ENCODE data around the gene MED9. TPM values are rescaled to one million over a fixed set of nuclear protein-coding genes. Genes with fewer than 3 reads are reported as not detected.

The MED9 gene
- total and polyA plus RNA-seq, 2 of the 8 experiments (the other 6 are each of a cell fraction or from before 2014, with no cell fraction given) = 15.8 to 19.7 TPM

DNA sequence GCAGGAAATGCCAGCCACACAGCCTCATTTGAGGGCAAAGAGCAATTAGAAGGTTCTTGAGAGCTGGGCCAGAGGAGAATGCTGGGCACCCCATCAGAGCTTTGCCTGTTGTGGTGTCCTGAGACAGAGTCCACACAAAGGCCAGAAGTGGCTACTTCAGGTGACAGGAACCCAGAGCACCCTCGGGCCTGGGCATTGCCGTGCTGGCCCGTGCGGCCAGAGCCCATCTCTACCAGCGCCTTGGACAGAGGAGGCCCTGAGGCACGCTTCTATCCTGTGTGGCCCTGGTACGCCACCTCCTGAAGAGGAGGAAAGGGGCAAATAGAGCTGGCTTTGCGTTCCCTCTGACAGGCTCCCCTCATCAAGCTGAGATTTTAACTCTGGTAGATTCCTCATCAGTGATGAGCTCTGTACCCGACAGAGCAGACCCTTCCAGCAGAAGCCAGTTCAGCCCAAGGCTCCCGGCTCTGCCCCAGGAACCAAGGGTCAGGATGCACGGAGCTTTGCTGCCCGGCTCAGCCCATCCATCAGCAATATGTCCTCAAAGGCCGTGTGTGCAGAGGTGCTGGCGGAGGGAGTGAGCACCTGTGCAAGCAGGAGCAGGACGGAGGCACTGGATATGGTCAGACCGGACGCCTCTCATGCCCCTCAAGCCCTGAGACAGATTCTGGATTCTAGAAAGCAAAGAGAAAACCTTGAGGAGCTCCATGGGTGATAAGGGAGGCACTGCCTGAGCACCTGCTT is 22.8 kb downstream of the MED9 start:
- H3K4me2 ChIP-seq (ENCODE audit: insufficient read depth in 1 of 2, low read depth in 2 of 2, low read length in 2 of 2) = no peak overlapping the region
- no peaks in the 10 kb centered on the region for H3K79me1 ChIP-seq (ENCODE audit: low read depth, low read length)
- H3K23ac ChIP-seq (ENCODE audit: insufficient read length) = no peak overlapping the region
- no peak overlapping the region for H4K8ac ChIP-seq (ENCODE audit: extremely low read depth, insufficient read depth, low read length)
- no peak overlapping the region for H4K91ac ChIP-seq (replicated peaks; ENCODE audit: insufficient read length, low read length)
- DNase-seq (ENCODE audit: low read depth in 1 of 2, low spot score in 2 of 2) (no peak), FAIRE-seq (no peak)
- peaks cover 13 to 16% (median 16%) of the 10 kb centered on the region in 4 experiments; a peak in 6 of 7 replicates for H3K27me3 ChIP-seq (replicated peaks in 1 of 4; ENCODE audit: control insufficient read depth in 3 of 4, extremely low read depth in 1 of 4, insufficient read depth in 3 of 4, low read length in 3 of 4)
- H3K79me2 ChIP-seq (ENCODE audit: control insufficient read depth in 1 of 2, insufficient read depth in 2 of 2, low read length in 2 of 2) = no peaks in the 10 kb centered on the region
- H3K27ac ChIP-seq (ENCODE audit: low read depth, low read length) = no peak overlapping the region
- no peak overlapping the region for H3K9ac ChIP-seq (replicated peaks in 1 of 4; ENCODE audit: extremely low read depth in 1 of 4, low read depth in 3 of 4, low read length in 3 of 4)
- peaks cover 0 to 2% of the 10 kb centered on the region in 2 experiments for H4K20me1 ChIP-seq (replicated peaks in 1 of 2; ENCODE audit: control insufficient read depth in 1 of 2, insufficient read depth in 2 of 2, low read length in 2 of 2)
- TF ChIP-seq ASH2L (IDR thresholded peaks at IDR 0.05; ENCODE audit: low read length) (no peak), JUN (IDR thresholded peaks at IDR 0.05; ENCODE audit: low read depth, low read length) (no peak), KDM5A (IDR thresholded peaks at IDR 0.05; ENCODE audit: low read length) (no peak), POU5F1 (IDR thresholded peaks at IDR 0.05; ENCODE audit: low read depth, low read length) (no peak), SRF (IDR thresholded peaks at IDR 0.05; ENCODE audit: low read depth, low read length) (no peak)
- no peak overlapping the region for H2BK20ac ChIP-seq (ENCODE audit: low read length)
- no peaks in the 10 kb centered on the region for H3K9me3 ChIP-seq (ENCODE audit: insufficient read depth in 2 of 2, low read depth in 1 of 2, low read length in 1 of 2)
- no peak overlapping the region for H2AK5ac ChIP-seq (ENCODE audit: low read depth, low read length)
- H3K4ac ChIP-seq (replicated peaks; ENCODE audit: insufficient read length, low read depth, low read length) = no peak overlapping the region
- H4K5ac ChIP-seq (ENCODE audit: insufficient read length, low read depth, low read length) = no peak overlapping the region
- ChIA-PET POLR2A (ENCODE audit: partially characterized antibody) (no interaction called here), CTCF (ENCODE audit: partially characterized antibody) (interaction anchor here (0.8 to 6.4 kb wide), 11 partner anchors 11 to 180 kb away, joined by 3 to 47 read pairs (median 5); no protein-coding TSS in a partner anchor)
- no peak overlapping the region for H2BK120ac ChIP-seq (replicated peaks; ENCODE audit: low read depth, low read length)
- H2AFZ ChIP-seq (ENCODE audit: low read length) = no peak overlapping the region
- no peak overlapping the region for H2BK12ac ChIP-seq (ENCODE audit: low read depth, low read length)
- H3K18ac ChIP-seq (ENCODE audit: extremely low read depth, low read length) = no peak overlapping the region
- no peak overlapping the region for H2BK5ac ChIP-seq (ENCODE audit: low read depth, low read length)
- 86% methylated on average over 17 of the region's 17 CpGs; no CpG with 5 or more reads in 1 of the 2 experiments for WGBS, 2 experiments (ENCODE audit: extremely low coverage in 1 of 2, insufficient coverage in 1 of 2, insufficient read length in 1 of 2, insufficient replicate concordance in 2 of 2, low coverage in 1 of 2, low lambda C conversion rate in 2 of 2, missing lambda C conversion rate in 1 of 2)
- H3K36me3 ChIP-seq (ENCODE audit: control insufficient read depth in 2 of 4, insufficient read depth in 4 of 4, low read length in 3 of 4) = no peaks in the 10 kb centered on the region
- peaks cover 0 to 17% (median 14%) of the 10 kb centered on the region in 4 experiments; a peak in 6 of 7 replicates for H3K4me1 ChIP-seq (replicated peaks in 1 of 4; ENCODE audit: control insufficient read depth in 3 of 4, insufficient read depth in 4 of 4, low read length in 3 of 4)
- no peak overlapping the region for H2BK15ac ChIP-seq (ENCODE audit: low read length)
- no peak overlapping the region for H3K4me3 ChIP-seq (ENCODE audit: extremely low read depth in 1 of 4, insufficient read depth in 2 of 4, low read depth in 3 of 4, low read length in 4 of 4)
- peaks cover 20% of the 10 kb centered on the region; the same call in 1 of the 2 replicates for H3K23me2 ChIP-seq (ENCODE audit: low read depth, low read length)
- H3K14ac ChIP-seq (ENCODE audit: insufficient read length) = no peak overlapping the region
- no peak overlapping the region for H3K56ac ChIP-seq (replicated peaks; ENCODE audit: insufficient read length, low read depth, low read length)
